Activated CD8-positive, alpha-beta memory T cell treated with anti-CD3 and anti-CD28 coated beads for 1 hour (primary cell): ENCODE data around the gene FAM78A.

ENCODE experiments used
- DNase-seq, 2 donors: peaks; one replicate each; pipeline ENCODE4 v3.0.0-alpha.2; 2020; ENCODE audit warnings: low read depth in 1 of 2; ENCODE audit errors: extremely low read depth in 1 of 2

The FAM78A gene, protein sequence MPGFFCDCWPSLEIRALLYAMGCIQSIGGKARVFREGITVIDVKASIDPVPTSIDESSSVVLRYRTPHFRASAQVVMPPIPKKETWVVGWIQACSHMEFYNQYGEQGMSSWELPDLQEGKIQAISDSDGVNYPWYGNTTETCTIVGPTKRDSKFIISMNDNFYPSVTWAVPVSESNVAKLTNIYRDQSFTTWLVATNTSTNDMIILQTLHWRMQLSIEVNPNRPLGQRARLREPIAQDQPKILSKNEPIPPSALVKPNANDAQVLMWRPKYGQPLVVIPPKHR

DNA sequence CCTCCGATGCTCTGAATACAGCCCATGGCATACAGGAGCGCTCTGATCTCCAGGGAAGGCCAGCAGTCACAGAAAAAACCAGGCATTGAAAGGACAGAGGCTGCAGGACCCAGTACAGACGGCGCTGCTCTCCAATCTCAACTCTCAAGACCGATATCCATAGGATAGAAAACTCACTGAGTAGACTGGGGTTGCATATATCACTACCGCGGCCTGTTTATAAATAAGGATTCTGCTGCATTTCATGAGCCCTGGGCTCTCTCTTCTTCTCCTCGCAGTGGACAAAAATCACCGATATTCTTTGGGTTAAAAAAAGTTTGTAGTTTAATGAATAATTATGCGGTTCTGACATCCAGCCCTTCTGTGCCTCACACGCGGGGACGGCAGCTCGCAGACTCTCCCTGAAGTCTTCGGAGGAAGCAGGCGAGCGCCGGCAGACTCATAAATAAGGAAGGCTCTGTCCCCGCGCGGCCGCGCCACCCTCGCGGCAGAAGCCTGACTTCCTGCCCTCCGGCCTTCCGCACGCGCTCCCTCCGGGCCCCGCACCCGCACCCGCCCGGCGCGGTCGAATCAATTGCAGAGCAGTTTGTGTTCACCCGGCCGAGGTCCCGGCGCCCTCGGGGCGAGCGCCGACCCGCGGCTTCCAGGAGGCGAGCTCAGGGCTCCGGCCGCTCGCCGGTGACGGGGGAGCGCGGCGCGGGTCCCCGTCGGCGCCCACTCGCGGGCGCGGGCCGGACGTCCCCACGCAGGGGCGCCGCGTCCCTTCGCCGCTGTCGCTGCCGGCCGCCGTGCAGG is at the start of gene FAM78A:
Gene FAM78A, minus strand, starts transcription at position 417 of the 795 bp plus-strand sequence. Its CDS starts 331 bp downstream, at position 86.
- DNase-seq: no peak

DNA sequence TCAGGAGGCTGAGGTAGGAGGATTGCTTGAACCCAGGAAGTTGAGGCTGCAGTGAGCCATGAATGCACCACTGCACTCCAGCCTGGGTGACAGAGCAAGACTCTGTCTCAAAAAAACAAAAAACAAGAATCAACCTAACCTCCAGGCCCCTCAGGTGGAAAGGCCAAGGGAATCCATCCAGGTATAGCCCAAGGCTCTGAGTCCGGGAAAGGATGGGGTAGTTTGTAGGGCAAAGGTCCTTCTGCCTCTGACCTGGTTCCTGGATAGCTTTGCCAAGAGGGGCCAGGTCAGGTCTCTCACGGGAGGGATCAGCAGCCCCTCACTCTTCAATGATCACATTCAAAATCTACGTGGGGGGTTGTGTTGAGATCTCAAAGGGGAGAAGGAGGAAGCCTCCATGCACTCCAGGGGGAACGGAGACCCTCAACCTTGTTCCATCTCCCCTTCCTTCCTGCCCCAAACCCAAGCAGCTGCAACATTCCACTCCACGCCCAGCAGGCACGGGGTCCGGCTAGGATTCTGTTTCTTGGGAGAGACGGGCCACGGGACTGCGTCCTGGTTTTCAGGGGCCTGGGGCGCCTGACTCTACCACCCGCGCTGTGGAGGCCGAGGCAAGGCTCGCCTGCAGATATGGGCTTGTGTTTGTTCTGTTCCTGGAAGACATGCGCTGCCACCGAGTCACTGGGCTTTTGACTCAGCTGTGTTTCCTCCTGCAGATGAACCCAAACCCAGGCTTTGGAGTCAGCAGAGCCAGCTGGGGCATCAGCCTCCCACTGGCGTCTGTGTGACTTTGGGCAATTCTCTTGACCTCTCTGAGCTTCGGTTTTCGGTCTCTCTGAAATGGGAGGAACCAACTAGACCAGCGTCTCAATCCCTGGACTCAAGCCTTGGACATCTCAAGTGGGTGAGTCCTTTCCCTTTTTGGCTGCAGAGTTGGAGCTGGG is 48.7 kb upstream of the FAM78A start:
- DNase-seq: no peak

DNA sequence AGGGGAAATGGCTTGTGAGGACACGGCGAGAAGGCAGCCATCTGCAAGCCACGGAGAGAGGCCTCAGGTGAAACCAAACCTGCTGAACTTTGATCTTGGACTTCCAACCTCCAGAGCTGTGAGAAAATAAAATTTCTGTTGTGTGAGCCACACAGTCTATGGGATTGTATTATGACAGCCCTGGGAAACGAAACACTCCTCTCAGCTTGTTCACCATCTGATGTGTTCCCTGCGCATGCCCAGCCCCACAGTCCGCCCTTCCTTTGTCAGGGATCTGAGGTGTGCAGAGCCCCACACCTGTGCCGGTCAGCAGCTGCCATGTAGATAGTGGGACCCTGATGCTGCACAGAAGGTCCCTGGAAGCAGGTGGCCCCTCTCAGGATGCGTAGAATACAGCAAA is 47.3 kb upstream of the FAM78A start:
- DNase-seq: no peak

DNA sequence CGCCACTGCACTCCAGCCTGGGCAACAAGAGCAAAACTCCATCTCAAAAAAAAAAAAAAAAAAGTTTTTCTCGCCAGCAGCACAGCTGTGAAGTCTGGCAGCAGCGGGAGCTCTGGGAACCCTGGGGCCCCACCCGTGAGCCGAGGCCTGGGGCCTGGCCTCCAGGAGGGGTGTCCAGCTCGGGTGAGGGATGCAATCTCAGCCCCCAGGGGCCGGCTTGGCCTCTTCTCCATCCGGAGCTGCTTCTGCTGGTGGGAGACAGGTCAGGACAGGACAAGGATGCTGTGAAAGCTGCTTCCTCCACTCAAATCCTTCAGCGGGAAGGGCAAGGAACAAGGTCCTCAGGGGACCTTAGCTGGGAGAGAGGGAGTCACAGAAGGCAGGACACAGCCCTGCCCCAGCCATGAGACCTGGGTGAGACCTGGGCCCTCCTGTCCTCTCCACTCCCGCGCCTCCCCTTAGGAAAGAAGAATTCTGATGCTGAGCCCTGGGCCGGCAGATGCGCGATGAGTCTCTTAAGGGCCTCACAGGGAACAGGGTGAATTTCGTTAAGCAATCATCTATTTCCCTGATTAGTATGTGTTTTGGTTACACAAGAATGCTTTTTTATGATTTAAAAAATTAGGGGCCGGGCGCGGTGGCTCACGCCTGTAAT is 43.8 kb upstream of the FAM78A start:
- DNase-seq: no peak

DNA sequence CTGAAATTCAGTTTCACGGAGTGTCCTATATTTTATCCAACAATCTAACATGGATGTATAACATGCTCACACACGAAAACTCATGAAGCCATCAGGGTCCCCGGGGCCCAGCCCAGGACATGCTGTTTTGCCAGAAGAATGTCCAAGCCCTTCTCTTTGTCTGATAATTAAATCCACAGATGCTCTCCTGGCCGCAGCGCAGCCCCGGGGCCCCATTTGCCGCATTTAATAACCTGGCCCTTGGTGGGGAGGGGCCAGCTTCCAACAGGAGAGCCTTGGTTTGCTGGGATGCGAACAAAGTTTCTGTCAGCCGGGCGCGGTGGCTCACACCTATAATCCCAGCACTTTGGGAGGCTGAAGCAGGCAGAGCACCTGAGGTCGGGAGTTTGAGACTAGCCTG is 43.2 kb upstream of the FAM78A start:
- no peak for DNase-seq

DNA sequence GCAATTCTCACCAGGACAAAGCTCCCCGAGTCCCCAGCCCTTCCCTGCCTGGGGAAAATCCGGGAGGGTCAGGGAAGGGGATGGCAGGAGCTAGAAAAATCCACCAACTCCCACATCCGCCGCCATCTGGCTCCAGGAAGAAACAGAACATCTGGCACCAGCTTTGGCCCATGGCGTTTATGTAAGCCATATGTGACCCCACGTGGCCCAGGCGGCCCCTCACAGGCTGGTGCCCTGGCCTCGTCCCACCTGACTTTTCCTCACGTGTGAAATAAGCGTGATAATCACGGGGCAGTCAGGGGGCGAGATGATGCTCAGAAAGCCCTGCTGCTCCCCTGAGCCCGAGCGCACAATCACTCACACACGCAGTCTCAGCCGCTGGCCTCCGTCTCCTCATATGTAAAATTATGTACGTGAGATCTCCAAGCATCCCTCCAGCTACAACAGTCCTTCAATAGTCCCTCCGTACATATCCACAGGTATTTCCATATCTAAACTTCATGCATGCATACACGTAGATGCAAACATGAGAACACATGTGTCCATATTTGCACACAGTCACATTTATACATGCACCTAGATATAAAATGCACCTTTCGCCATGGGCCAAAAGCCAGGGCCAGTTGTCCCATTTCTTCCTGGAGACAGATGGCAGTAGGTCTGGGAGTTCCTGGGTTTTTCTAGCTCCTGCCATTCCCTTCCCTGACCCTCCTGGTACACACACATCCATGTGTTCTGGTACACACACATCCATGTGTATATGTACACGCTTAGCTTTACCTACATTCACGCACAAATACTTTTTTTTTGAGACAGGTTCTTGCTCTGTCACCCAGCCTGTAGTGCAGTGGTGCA is 42.1 kb upstream of the FAM78A start:
- DNase-seq: no peak

DNA sequence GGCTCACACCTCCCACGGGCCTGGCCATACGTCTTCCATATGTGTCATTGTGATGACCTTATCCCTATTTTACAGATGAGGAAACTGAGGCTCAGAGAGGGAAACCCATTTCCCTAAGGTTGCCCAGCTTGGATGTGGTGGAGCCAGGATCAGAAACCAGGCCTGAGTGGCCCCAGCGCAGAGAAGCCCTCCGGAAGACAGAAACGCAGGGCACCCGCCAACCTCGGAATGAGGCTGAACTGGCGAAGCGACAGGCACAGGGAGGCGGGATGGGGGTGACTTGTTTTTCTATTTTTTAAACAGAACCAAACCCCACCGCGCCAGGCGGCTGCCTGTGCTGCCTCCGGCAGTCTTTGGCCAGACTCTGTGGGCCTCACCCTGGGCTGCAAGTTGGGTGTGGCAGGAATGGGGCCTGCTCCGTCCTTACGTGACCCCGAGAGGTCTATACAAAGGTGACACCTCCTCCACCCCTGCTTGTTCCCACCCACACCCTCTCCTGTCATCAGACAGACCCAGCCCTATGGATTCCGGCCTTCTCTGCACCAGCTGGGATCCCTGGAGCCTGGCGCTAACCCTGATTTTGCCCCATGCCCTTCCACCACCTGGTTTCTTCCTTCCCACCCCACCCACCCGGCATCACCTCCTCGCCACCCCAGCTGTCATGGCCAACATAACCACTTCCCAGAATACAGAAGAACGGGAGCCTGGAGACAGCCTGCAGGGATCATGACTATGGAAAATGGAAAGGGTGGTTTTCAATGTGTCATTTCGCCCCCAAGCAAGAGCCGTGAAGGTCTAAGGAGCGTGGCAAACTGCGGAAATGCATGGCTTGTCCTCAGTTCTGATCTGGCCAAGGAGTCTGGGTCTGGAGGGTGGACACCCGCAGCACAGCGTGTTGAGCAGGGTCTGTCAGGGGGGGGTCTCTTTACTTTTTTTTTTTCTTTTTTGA is 36.8 kb upstream of the FAM78A start:
- no peak for DNase-seq

DNA sequence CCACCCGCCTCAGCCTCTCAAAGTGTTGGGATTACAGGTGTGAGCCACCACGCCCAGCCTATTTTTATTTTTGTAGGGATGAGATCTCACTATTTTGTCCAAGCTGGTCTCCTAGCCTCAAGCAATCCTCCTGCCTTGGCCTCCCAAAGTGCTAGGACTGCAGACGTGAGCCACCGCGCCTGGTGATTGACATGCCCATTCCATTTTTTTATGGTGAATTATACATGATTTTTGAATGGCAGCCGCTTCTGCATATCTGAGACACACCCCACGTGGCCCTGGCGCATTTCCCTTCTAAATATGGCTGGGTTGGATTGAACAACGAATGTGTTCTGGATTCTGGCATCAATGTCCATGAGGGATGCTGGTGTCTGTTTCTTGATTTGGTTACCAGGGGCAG is 35.9 kb upstream of the FAM78A start:
- no peak for DNase-seq

DNA sequence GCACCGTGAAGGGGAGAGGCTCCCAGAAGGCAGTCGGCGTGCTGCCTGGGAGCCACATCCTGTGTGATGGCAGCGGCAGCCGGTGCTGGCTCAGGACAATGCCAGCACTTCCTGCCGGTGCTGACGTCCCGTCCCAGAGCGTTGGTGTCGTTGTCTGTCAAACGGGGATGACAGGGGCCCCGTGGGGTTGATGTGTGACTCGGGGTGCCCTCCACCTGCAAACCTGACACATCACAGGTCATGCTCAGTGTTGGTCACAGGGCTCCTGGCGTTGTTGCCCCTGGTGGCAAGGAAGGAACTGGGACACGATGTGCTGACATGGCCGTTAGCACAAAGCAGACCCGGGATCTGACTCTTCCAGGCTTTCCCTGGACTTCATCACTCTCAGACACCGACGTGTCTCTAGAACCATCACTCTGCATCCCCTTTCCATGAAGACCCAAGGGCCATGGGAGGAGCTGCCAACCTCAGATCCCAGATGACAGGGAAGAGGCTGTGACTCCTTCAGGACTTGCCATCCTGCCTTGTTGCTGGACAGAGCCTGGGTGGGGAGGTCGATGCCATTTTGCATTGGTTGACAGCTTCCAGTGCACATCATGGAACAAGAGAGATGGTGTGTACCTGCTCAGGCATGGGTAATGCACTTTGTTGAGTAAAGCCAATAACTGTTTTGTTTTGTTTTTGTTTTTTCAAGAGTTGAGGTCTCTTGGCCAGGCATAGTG is 34.7 kb upstream of the FAM78A start:
- peak; percentile 14 to 34 for DNase-seq

DNA sequence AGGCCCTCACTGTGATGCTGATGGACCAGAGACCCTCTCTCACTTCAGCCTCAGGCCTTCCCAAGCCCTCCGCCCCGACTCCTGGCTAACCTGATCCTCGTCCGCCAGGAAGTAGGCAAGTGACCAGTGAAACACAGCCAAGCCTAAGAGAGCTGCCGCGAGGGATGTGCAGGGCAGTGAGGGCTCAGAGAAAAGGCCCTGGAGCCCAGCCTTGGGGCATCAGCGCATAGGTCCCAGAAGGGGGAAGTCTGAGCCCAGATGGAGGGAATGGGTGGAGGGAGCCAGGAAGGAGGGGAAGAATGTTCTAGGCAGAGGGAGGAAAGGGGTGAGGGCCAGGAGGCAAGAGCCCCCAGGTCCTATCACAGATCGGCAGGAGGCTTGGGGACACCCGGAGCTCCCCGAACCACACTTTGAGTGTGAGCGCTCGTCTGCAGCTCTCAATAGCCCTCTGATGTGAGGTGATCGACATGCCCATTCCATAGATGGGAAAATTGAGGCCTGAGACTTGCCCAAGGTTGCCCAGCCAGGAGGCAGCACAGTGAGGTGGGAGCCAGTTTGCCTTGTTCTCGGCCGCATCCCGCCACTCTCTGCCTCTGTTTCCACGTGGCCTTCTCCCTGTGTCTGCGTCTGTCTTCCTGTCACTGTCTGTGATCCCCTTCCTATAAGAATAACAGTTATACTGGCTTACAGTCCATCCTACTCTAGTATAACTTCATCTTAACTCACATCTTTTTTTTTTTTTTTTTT is 33.4 kb upstream of the FAM78A start:
- DNase-seq: no peak

DNA sequence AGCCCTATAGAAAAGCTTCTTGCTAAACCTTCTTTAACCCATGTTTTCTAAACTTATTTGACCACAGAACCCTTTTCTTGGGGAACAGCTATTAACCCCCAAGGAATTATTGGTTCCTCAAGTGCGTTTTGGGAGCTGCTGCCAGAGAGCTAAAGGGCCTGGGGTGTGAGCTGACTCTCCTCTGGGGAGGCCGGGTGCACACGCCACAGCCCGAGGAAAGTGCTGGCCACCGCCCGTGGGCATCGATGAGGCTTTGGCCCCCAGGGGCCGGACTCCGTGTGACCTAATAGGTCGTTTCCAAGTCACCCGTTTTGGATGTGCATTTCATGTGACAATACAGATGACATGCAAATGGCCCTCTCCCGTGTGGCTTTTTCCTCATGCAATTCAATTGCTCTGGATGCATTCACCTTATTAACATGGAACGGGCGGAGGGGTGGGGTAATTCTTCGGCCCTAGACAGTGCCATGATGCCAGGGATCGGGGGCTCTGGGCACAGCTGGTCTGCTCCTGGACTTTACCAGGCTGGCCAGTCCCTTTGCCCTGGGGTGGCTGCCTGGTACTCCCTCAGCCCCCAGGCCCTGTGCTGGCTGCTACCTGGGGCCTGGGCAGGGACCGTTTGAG is 32.7 kb upstream of the FAM78A start:
- no peak for DNase-seq

DNA sequence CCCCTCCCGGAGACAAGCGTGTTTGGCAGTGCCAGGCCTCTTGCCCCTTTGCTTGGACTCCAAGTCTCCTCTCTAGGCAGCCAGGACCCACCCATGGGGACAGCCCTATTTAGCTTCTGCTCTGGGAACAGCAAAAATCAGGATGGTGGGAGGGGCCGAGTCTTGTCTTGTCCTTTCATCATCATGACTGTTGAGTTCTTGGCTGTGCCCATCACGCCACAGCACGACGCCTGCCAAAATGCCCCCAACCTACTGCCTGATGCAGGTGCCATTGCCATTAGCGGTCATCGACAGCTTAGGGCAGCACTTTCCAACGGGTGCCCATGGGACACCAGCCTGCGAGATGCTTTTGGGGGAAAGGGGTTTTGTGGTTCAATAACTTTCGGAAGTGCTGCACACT is 32.1 kb upstream of the FAM78A start:
- no peak for DNase-seq

DNA sequence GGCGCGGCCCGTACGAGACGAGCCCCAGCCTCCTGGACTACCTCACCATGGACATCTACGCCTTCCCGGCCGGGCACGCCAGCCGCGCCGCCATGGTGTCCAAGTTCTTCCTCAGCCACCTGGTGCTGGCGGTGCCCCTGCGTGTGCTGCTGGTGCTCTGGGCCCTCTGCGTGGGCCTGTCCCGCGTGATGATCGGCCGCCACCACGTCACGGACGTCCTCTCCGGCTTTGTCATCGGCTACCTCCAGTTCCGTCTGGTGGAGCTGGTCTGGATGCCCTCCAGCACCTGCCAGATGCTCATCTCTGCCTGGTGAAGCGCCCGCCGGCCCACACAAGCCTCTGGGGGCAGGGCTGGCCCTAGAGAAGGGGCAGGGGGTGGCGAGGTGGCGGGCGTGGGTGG is 31.7 kb upstream of the FAM78A start:
- no peak for DNase-seq

DNA sequence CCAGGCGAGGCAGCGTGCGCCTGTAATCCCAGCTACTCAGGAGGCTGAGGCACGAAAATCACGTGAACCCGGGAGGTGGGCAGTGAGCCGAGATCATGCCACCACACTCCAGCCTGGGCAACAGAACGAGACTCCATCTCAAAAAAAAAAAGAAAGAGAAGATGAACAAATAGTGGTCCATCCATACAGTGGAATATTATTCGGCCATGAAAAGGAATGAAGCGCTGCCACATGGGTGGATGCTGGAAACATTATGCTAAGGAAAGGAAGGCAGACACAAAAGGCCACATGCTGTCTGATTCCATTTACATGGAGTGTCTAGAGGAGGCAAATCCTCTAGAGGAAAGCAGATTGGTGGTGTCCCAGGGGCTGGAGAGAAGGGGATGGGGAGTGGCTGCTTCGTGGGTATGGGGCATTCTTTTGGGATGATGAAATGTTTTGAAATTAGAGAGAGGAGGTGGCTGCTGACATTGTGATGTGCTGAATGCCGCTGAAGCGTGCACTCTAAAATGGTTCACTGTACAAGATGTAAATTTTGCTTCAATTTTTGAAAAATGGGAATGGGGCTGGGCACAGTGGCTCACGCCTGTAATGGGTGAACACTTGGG is 30.2 kb upstream of the FAM78A start:
- no peak for DNase-seq

DNA sequence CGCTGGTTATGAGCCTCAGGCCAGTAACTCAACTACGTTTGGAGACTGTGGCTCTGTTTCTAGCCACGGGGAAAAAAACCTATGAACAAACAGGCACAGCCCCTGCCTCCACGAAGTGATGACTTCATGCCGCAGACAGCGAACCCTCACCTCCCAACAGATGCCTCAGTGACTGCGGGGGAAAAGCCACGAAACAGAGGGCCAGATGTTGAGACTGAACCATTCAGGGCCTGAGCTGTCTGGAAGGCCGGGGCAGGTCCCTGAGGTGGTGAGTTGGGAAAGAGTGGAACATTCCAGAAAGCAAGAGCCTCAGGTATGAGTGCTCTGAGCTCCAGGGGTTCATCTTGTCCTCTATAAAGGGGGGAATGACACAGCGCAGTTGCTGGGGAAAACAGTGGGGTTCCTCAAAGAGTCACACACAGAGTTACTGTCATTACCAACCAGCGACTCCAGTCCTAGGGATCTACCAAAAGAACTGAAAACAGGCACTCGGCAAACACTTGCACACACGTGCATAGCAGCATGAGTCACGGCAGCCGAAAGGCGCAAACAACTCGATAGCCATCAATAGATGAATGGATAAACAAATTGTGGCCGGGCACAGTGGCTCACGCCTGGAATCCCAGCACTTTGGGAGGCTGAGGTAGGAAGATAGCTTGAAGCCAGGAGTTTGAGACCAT is 28.5 kb upstream of the FAM78A start:
- no peak for DNase-seq
